GM18499 (cell line): Measurements from ENCODE around the gene LYRM2.
"Not testable (repeated sequence)": the region's sequence is repeated elsewhere in the genome, so short reads cannot be mapped to it uniquely, and the experiment has no call there.

Experiments used
- ATAC-seq: cut with Tn5 transposase; IDR thresholded peaks from one replicate; pipeline ENCODE4 v1.9.1; 2021; ENCODE audit warnings: moderate number of reproducible peaks; ENCODE audit not compliant: insufficient read depth, unreplicated experiment

Gene LYRM2

GRCh38 chr6:89650579-89650978 is 12.0 kb upstream of the LYRM2 start:
- ATAC-seq, result no peak

- no peak for ATAC-seq
These were observed 11.1 kb upstream of the LYRM2 start for GRCh38 chr6:89649682-89650081.

GRCh38 chr6:89644864-89645263 is 6.3 kb upstream of the LYRM2 start:
- no peak for ATAC-seq

- no peak for ATAC-seq
These were observed 4.9 kb upstream of the LYRM2 start for GRCh38 chr6:89643406-89643805.

- no peak for ATAC-seq
These were observed 4.4 kb upstream of the LYRM2 start for GRCh38 chr6:89642956-89643355.

- not testable (repeated sequence) for ATAC-seq
These were observed 3.0 kb upstream of the LYRM2 start for GRCh38 chr6:89641581-89641980.

- no peak for ATAC-seq
These were observed 2.3 kb upstream of the LYRM2 start for GRCh38 chr6:89640804-89641203.

GRCh38 chr6:89637960-89638319 is 607 bp downstream of the LYRM2 start:
- no peak for ATAC-seq

- ATAC-seq, result not testable (repeated sequence)
These were observed 2.1 kb downstream of the LYRM2 start for GRCh38 chr6:89636412-89636811.

GRCh38 chr6:89630488-89630887 is 8.1 kb downstream of the LYRM2 start:
- no peak for ATAC-seq

GRCh38 chr6:89623749-89624148 is 14.8 kb downstream of the LYRM2 start:
- no peak for ATAC-seq

- no peak for ATAC-seq
These were observed 19.0 kb downstream of the LYRM2 start for GRCh38 chr6:89619567-89619966.

- ATAC-seq, result no peak
These were observed 20.5 kb downstream of the LYRM2 start for GRCh38 chr6:89618026-89618425.

- ATAC-seq, result no peak
These were observed 22.0 kb downstream of the LYRM2 start for GRCh38 chr6:89616531-89616930.

- no peak for ATAC-seq
These were observed 22.7 kb downstream of the LYRM2 start for GRCh38 chr6:89615882-89616281.

- no peak for ATAC-seq
These were observed 24.8 kb downstream of the LYRM2 start for GRCh38 chr6:89613790-89614189.

- no peak for ATAC-seq
These were observed 26.4 kb downstream of the LYRM2 start for GRCh38 chr6:89612121-89612520.

- ATAC-seq, result no peak
These were observed 26.9 kb downstream of the LYRM2 start for GRCh38 chr6:89611666-89612065.

GRCh38 chr6:89610149-89610642 is 28.4 kb downstream of the LYRM2 start:
- ATAC-seq, result peak; percentile 65

- no peak for ATAC-seq
These were observed 32.7 kb downstream of the LYRM2 start for GRCh38 chr6:89605861-89606260.

GRCh38 chr6:89604653-89605052 is 33.9 kb downstream of the LYRM2 start:
- no peak for ATAC-seq

- ATAC-seq, result no peak
These were observed 36.4 kb downstream of the LYRM2 start for GRCh38 chr6:89602166-89602565.

- ATAC-seq, result no peak
These were observed 38.8 kb downstream of the LYRM2 start for GRCh38 chr6:89599727-89600126.
